OCI-M2 (cell line): Measurements from ENCODE around the gene ESR1.

ENCODE experiments used
- DNase-seq: peaks from one replicate; lab custom pipeline; 2025; ENCODE audit not compliant: unreplicated experiment; lab: John Stamatoyannopoulos, UW

The ESR1 gene

DNA sequence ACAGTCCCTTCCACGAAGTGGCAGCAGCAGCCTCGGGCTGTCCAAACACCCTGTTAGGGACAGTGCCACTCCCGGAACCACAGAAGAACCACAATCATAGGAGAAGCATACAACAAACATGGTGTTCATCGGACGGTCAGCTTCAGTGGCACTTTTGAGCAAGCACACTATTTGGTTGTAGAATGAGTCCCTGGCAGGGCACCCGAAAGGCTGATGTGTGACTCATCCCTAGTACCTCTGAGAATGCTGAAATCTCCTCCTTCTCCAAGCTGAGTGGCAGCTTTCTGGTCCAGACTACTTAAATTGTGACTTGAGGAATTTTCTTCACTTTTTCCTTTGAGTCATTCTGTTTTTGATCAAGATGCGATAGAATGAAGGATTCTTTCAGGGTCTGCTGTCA lies 282.5 kb downstream of the ESR1 start:
- DNase-seq, result no peak

DNA sequence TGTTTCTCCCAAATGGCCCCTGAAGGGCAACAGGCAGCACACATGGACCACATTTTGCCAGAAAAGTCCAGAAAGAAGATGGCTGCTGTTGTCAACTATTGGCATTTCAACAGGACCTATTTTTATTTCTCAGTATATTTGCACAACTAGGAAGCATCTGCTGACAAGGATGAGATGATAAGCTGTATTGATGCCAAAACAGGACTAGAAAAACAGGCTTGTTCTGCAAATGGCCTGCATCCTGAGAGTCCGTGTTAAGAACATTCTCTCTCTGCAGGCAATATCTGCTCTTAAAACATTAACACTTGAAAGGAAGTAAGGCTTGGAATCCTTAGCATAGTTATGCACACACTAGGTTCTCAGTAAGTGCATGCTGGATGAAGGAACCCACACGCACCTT lies 283.7 kb downstream of the ESR1 start:
- DNase-seq, result no peak

- no peak for DNase-seq
Observed at GRCh38 chr6:152091851-152092341, 284.4 kb downstream of the ESR1 start.

DNA sequence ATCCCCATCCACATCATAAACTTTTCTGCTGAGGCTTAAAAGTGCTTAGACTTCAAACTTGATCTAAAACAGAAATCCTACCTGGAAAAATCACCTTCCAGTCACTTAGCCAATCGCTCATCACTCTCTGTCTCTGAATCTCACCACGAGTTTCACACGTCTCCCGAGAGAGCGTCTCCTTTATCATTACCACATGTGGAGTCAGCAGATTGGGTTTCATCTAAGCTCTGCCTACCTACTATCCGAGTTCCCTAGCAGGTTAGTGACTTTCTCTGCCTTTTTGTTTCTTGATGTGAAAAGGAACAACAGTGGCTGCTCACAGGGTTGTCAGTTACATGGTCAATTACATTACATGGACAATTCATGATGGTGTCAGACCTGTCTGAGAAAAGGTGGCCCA lies 286.2 kb downstream of the ESR1 start:
- DNase-seq, result no peak

GRCh38 chr6:152094276-152094675 lies 286.8 kb downstream of the ESR1 start:
- DNase-seq, result no peak

- DNase-seq, result peak; percentile 13
Observed at GRCh38 chr6:152094992-152095592, 287.6 kb downstream of the ESR1 start.

- DNase-seq, result no peak
Observed at GRCh38 chr6:152096863-152097496, 289.5 kb downstream of the ESR1 start.

- no peak for DNase-seq
Observed at GRCh38 chr6:152098683-152099082, 291.2 kb downstream of the ESR1 start.

DNA sequence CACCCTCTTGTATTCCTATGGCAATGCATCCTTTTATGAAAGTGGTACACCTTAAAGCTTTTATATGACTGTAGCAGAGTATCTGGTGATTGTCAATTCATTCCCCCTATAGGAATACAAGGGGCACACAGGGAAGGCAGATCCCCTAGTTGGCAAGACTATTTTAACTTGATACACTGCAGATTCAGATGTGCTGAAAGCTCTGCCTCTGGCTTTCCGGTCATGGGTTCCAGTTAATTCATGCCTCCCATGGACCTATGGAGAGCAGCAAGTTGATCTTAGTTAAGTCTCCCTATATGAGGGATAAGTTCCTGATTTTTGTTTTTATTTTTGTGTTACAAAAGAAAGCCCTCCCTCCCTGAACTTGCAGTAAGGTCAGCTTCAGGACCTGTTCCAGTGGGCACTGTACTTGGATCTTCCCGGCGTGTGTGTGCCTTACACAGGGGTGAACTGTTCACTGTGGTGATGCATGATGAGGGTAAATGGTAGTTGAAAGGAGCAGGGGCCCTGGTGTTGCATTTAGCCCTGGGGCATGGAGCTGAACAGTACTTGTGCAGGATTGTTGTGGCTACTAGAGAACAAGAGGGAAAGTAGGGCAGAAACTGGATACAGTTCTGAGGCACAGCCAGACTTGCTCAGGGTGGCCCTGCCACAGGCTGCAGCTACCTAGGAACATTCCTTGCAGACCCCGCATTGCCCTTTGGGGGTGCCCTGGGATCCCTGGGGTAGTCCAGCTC lies 292.1 kb downstream of the ESR1 start:
- DNase-seq, result no peak

GRCh38 chr6:152100183-152100618 lies 292.7 kb downstream of the ESR1 start:
- DNase-seq, result no peak

- no peak for DNase-seq
Observed at GRCh38 chr6:152107973-152108372, 300.5 kb downstream of the ESR1 start.

DNA sequence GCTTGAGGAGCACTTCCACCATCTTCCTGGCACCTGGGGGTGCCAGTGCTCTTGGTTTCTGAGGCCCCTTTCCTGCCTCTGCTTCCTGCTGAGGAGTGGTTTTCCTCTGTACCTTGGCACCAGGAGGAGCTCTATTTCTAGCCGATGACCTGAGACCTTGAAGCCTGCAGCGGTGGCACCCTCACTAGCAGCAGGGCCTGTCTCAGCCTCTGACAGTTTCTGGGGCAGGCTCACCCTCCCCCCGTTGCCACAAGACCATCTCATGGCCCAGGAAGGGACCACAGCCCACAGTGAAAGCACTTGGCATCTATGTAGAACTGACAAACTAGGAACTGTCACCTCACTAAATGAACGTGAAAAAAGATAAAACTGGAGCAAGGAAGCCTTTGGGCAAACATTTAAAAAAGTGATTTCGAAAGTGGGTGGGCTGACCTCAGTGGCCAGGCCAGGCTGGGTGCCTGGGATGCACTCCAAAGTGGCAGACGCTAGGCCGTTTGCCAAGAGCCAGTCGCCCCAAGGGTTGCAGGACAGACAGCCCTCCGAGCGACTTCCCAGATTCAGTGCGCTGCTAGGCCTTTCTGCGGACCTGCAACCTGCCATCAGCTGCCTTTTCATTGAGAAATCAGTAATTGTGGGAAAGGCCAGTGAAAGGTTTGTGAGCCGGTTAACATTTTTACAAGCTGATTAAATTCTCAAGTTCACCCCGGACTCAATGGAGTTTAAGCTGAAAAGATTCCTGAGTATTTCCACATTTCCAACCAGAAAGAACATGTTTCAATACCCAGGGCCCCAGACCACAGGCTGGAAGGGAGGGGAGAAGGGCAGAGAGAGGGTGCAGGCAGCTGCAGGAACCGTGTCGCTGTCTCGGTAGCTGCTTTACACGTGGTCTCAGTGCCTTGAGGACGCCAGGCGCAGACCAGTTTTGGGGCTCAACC lies 303.7 kb downstream of the ESR1 start:
- no peak for DNase-seq

- no peak for DNase-seq
Observed at GRCh38 chr6:152112491-152113261, 305.2 kb downstream of the ESR1 start.

DNA sequence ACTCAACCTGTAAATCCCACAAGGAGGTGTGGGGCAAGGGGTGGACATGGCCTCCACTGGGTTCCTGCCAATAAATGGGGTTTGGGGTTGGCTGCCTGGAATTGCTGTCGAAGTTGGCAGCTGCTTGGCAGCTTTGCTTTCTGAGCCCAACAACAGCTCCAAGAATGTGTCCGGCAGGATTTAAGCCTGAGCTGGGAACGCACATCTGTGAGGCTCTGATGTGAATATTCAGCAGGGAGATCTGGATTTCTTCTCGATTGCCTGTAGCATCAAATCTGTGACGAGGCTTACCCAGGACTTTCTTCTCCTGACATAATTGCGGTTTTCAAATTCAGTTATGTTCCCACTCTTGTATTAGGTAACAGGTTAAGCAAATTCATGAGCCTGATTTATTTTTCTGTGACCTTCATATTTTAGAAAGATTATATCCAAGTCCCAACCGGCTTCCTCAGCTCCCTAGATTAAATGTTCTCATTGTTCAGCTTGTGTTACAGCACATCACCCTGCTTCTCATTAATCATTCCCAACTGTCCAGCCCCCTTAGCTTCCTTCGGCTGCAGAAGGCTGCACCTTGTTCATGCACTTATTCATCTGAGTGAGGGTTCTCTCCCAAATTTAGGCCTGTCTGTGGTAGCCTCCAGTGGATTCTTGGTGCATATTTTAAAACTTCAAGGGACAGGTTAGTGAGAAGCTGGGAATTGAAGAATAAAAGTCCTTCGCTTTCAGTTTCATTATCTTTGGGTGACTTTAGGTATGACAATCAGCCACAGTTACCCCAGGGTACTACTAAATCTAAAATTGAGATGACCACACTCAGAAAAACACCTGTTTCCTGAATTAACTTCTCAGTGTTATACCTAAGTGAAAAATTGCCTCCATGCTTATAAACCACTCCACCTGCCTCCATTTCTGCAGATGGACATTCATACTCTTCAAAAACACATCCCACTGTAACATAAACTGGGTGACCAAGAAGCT lies 310.0 kb downstream of the ESR1 start:
- DNase-seq, result no peak

DNA sequence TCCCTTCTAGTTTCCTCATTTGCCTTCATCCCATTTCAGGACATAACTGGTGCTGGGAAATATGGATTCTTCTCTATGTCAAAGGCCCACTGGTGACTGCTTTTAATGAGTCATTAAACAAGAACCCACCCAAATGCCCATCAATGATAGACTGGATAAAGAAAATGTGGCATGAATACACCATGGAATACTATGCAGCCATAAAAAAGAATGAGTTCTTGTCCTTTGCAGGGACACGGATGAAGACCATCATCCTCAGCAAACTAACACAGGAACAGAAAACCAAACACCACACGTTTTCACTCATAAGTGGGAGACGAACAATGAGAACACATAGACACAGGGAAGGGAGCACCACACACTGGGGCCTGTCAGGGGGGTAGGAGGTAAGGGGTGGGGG lies 310.7 kb downstream of the ESR1 start:
- DNase-seq, result no peak

- DNase-seq, result no peak
Observed at GRCh38 chr6:152118678-152119077, 311.2 kb downstream of the ESR1 start.

DNA sequence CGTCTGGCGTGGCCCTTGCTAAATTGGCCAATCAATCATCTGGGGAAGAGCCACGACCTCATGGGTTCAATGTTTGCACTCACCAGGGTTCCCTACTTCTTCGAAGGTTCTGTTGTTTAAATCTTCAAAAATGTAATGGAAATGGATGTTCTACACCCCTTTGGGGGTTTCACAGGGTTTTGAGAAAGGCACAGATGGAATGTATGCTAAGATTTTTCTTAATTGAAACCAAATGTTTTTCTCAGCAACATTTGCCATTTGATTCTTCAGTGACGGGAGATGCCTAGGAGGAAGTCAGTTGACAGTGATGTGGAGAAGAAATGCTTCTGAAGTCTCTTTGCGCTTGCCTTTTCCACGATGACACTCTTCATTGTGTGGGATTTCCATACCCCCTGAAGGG lies 312.3 kb downstream of the ESR1 start:
- DNase-seq, result no peak

DNA sequence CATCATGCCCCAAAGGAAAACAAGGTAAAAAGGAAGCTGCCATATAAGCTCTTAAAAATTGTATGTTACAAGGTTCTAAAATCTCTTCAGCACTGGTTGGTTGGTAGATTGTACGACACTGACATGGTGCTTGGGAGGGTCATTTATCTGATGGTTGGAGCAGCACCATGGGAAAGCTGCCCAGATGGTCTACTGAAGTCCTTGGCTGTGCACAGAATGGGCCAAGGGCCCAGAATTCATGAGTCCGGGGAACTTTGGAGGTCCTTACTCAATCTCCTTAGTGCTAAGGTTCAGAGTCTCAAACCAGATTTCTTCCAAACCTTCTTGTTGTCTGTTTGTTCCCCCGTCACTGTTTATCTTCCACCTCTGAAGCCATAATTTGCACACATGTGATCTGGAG lies 314.4 kb downstream of the ESR1 start:
- no peak for DNase-seq

GRCh38 chr6:152122434-152122833 lies 315.0 kb downstream of the ESR1 start:
- no peak for DNase-seq
